Activated CD4-positive, alpha-beta T cell treated with anti-CD3 and anti-CD28 coated beads, Interleukin-2, amount 50 U/mL, for 24 hours (primary cell): ENCODE data around the gene LAGE3.

ENCODE experiments used
- DNase-seq, 2 donors: peaks; one replicate each; pipeline ENCODE4 v3.0.0-alpha.2; 2020; ENCODE audit warnings: low read depth in 1 of 2, low spot score in 1 of 2

The LAGE3 gene

DNA sequence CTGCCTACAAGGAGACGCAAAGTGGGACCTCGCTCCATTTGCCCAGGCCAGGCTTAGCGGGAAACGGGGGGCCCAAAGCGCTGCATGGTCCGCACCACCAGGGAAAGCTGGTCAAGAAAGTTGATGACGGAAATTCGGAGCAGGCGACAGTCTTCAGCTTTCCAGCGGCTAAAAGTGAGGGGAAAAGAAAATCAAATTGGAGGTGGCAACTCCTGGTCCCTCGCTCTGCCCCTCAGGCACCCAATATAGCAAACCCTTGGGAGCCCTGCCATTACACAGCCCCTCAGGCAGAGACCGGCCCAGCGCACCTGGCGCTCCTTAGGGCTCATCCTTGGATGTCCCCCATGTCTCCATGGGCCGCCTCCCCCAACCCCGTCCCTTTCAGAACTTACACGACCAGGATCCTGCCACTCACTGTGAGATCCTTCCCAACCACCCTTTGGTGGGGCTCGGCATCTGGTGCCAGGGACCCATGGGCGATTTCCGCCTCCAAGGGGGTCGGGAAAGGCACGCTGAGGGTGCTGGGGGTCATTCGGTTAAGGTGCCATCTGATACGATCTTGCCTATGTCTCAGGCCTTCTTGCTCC lies 1.1 kb downstream of the LAGE3 start:
- no peak for DNase-seq

DNA sequence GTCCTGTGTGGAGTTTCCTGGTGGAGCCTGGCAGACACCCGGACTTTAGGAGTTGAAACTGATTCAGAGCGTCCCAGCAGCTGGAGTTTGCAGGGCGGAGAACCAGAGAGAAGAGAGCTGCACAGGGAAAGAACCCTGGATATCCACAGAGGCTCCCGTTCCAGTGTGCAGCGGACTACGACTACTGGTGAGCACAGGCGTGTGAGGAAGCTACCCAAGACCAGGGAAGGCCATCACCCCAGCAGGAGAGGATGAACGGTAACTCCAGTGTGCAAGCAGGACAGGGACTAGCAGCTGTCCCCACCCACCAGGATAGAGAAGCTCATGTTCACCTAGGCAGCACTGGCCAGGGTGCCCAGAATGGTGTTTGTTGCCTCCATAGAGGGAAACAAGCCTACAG lies 2.3 kb downstream of the LAGE3 start:
- DNase-seq = no peak

DNA sequence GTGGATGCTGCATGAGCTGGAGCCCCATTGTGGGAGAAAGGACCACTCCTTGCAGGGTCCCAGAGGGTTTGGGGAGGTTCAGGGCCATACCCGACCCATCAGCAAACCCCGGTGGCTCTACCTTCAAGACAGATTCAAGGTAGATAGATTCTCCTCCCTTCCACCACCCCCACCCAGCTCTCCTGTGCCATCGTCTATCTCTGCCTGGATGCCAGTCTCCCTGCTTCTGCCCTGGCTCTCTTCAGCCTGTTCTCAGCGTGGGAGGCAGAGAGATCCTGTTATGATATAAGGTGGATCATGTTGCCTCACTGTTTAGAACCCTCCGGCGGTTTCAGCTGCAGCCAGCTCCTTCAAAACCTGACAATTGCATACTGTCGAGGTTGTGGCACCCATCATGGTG lies 5.4 kb downstream of the LAGE3 start:
- no peak for DNase-seq

DNA sequence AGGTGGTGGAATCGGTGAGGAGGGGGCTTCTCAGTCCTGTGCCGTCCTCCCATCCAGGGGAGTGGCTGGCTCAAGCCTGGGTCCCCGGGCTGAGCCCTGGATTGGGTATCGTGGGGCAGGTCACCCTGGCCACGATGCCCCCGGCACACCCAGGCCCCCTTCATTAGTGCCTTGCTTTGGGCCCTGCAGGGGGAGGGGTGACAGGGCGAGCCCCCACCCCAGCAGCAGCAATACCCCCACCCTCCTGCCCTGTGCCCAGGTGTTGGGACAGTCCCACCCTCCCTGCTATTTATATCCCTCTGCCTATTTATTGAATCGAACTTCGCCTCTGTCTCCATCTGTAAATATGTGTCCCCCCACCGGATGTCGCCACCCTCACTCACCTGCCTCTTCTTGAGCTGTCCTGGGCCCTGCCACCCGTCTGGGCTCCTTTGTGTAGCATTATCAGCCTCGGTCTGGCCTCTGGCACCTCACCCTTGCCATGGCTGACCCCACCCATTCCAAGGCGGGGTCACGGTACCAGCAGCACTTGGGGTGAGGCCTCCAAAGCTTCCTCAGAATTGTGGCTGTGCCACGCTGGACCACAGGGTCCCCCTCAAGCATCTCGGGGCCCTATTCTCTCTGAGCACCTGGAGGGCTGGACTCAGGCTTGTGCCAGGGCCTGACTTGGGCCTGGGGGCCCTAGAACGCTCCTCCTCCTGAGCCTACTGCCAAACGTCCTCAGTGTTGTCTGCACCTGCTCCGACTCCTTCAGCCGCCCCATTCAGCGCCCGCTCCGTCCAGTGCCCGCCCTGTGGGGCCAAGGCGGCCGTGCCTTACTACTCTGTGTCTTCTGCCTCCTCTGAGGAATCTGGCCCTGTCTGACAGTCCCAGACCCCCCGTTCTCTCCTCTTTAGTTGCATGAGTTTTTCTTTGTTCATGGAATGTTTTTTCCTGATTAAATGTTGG lies 6.1 kb downstream of the LAGE3 start:
- no peak for DNase-seq

DNA sequence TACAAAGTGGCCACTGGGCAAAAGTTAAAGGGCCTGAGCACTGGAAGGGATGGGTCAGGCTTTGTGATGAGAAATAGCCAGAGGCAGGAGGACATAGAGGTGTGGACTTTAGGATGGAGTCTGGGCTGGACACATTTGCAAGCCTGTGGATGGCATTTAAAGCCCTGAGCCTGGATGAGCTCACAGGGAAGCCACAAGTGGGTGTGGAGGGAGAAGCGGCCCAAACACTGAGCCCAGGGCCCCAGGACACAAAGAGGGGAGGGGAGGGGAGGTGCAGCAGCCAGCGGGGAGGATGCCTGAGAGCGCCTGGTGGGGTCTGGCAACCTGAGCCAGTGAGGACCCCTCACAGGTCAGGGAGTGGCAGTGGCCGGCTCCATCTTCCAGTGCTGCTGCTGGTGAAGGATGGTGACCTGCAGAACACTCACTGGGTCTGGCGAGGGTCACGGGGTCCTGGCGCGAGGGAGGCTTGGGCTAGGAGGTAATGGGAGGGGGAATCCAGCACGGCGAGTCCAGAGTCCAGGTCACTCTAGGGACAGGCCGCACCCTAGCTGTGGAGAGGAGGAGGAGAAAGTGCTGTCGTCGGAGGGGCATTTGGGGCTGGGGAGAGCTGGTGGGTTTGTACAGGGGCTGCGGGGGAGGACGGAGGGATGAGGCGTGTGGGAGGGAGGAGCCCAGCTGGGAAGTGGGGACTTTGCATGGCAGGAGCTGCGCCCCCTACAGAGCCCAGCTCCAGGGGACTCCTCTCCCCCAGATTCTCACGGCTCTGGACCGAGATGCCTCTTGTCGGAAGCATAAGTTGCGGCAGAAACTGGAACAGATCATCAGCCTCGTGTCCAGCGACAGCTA lies 7.0 kb downstream of the LAGE3 start:
- no peak for DNase-seq

DNA sequence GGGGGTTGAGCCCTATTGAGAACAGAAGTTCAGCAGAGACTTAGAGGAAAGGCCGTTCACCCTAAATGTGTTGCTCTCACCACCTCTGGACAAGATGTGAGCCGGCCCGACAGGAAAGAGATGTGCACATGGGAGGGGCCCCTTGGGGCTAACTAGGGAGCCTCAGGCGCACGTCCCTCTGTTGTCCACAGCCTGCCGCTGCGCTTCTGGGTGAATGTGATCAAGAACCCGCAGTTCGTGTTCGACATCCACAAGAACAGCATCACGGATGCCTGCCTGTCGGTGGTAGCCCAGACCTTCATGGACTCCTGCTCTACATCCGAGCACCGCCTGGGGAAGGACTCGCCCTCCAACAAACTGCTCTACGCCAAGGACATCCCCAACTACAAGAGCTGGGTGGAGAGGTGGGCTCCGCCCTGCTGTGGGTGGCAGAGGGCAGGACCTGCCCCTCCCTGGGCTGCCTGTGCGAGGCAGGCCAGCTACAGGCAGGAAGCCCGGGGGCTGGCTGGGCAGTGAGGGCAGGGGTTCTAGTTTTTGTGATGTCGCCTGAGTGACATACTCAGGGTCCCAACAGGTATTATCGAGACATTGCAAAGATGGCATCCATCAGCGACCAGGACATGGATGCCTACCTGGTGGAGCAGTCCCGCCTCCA lies 8.0 kb downstream of the LAGE3 start:
- no peak for DNase-seq

DNA sequence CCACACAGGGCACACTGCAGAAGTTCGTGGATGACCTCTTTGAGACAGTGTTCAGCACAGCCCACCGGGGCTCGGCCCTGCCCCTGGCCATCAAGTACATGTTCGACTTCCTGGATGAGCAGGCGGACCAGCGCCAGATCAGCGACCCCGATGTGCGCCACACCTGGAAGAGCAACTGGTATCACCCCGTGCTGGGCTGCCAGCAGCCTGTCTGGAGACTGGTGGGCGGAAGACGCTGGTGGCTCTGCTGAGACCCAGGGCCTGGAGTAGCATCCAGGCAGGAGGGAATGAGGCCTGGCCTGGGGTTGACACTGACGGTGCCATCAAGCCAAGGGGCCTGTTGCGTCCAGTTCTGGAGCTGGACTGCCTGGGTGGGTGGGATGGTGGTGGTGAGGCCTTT lies 8.6 kb downstream of the LAGE3 start:
- no peak for DNase-seq

DNA sequence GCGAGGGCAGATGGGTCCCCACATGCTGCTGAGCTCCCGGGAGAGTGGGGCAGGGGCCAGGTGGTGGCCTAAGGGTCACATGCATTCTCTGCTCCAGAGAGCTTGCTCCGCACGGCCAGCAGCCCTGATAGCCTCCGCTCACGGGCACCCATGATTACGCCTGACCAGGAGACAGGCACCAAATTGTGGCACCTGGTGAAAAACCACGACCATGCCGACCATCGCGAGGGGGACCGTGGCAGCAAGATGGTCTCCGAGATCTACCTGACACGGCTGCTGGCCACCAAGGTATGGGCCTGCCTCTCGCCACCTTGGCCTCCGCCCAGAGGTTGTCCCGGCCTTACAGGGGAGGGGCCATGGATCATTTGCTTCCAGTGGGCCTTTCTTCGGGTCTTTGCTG lies 9.2 kb downstream of the LAGE3 start:
- no peak for DNase-seq

DNA sequence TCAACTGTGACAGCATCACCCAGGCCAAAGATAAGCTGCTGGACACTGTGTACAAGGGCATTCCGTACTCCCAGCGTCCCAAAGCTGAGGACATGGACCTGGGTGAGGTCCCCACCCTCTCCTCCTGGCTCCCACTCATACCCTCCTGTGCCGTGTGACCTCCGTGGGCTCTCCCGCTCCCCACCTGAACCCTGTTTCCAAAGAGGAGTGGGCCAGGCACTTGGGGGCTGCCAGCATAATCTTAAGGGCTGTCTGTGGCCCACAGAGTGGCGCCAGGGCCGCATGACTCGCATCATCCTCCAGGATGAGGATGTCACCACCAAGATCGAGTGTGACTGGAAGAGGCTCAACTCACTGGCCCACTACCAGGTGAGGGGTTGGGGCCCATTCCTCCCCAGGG lies 10.0 kb downstream of the LAGE3 start:
- DNase-seq = no peak

DNA sequence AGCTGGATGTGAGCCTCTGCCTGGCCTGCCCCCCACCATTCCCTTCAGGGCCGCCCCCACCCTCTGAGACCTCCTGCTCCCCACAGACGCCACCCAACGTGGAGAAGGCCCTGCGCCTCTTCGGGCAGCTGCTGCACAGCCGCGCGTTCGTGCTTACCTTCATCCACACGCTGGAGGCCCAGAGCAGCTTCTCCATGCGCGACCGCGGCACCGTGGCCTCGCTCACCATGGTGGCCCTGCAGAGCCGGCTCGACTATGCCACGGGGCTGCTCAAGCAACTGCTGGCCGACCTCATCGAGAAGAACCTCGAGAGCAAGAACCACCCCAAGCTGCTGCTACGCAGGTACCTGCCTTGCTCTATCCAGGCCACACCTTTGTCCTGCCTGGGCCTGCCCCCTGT lies 10.9 kb downstream of the LAGE3 start:
- no peak for DNase-seq

DNA sequence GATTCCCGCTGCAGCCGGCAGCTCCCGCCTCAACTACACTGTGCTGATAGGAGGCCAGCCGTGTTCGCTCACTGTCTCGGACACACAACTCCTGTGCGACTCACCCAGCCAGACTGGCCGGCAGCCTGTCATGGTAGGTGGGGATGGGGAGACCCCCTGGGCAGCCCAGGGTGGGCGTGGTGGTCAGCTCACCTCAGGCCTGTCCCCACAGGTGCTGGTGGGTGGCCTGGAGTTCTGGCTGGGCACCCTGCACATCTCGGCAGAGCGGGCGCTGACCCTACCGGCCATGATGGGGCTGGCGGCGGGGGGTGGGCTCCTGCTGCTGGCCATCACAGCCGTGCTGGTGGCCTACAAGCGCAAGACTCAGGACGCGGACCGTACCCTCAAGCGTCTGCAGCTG lies 11.5 kb downstream of the LAGE3 start:
- no peak for DNase-seq

DNA sequence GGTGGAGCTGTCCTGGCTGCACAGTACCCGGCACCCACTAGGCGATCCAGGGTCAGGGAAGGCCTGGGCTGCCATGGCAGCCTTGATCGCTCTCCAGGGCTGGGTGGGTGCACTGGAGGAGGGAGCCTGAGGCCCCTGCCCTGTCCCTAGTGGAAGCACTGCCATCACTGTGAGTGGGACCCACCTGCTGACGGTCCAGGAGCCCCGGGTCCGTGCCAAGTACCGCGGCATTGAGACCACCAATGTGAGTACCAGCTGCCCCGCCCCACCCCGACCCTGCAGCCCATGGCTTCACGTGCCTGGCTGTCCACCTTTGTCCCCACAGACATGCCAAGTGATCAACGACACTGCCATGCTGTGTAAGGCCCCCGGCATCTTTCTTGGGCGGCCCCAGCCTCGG lies 12.2 kb downstream of the LAGE3 start:
- DNase-seq = no peak

DNA sequence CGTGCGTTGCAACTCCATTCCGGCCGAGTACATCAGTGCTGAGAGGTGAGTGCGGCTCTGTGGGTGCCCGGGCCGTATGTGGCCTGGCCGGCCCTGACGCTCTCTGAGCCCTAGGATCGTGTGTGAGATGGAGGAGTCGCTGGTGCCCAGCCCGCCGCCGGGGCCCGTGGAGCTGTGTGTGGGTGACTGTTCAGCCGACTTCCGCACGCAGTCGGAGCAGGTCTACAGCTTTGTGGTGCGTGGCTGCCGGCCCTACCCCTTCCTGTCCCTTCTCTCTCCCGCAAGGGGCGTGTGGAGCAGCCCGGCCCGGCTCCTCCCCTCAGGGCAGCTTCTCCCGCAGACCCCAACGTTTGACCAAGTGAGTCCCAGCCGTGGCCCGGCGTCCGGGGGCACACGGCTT lies 13.0 kb downstream of the LAGE3 start:
- DNase-seq = no peak

DNA sequence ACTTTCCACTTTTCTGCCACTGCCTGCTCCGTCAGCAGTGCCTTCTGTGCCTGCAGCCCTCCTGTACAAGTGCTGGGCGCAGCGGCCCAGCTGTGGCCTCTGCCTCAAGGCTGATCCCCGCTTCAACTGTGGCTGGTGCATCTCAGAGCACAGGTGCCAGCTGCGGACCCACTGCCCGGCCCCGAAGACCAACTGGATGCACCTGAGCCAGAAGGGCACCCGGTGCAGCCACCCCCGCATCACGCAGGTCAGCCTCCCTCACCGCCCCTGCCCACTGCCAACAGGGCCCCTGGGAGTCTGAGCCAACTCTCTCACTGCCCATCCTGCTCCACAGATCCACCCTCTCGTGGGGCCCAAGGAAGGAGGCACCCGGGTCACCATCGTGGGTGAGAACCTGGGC lies 13.5 kb downstream of the LAGE3 start:
- no peak for DNase-seq

DNA sequence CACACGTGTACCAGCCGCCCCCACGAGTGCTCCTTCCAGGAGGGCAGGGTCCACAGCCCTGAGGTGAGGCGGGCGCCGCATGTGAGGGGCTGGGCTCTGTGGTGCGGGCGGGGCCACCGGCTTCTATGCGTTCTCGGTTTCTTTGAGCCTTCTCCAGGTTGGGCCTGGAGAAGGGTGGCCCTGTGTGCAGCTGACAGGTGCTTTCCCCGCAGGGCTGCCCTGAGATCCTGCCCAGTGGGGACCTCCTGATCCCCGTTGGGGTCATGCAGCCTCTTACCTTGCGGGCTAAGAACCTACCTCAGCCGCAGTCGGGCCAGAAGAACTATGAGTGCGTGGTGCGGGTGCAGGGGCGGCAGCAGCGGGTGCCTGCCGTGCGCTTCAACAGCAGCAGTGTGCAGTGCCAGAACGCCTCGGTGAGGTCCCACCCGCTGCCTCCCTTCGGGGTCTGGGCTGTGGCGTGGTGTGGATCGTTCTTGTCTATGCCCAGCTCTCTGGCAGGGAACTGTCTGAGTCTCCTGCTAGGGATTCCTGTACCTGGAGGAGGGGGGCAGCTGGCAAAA lies 14.2 kb downstream of the LAGE3 start:
- no peak for DNase-seq

DNA sequence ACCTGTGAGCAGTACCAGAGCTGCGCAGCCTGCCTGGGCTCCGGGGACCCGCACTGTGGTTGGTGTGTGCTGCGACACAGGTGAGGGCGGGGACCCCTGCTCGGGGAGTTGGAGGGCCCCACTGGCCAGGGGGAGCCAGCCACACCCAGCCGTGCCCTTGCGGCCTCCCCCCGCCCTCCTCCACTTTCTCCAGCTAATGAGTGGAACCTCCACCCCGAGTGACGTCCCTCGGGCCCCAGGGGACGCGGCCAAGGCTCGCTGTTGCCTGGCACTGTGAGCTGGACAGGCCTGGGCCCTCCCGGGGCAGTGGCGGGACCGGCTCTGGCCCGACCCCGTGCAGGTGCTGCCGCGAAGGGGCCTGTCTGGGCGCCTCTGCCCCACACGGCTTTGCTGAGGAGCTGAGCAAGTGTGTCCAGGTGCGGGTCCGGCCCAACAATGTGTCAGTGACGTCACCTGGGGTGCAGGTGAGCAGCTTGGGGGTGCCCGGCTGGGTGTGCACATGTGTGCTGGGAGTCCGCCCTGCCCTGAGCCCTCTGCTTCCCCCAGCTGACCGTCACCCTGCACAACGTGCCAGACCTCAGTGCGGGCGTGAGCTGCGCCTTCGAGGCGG lies 15.4 kb downstream of the LAGE3 start:
- no peak for DNase-seq

DNA sequence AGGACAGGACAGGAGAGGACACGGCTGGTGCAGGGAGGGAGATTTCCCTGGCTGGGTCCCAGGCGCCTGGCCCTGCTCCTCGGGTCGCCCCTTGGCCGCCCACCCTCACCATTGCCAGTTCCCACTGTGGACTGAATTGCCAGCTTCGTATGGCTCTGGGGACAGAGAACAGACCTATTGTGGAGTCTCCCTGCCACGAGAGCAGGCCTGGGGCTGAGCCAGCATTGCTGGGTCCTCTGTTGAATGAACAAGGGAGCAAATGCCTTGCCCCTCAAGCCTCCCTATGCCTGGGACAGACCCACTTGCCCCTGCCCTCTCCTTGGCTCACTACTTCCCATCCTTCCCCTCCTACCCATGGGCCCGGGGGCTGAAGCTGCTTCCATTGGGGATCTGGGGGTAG lies 16.7 kb downstream of the LAGE3 start:
- DNase-seq = no peak

DNA sequence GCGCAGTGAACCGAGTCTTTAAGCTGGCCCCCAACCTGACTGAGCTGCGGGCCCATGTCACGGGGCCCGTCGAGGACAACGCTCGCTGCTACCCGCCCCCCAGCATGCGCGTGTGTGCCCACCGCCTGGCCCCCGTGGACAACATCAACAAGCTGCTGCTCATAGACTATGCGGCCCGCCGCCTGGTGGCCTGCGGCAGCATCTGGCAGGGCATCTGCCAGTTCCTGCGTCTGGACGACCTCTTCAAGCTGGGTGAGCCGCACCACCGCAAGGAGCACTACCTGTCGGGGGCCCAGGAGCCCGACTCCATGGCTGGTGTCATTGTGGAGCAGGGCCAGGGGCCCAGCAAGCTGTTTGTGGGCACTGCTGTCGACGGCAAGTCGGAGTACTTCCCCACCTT lies 18.8 kb downstream of the LAGE3 start:
- no peak for DNase-seq

DNA sequence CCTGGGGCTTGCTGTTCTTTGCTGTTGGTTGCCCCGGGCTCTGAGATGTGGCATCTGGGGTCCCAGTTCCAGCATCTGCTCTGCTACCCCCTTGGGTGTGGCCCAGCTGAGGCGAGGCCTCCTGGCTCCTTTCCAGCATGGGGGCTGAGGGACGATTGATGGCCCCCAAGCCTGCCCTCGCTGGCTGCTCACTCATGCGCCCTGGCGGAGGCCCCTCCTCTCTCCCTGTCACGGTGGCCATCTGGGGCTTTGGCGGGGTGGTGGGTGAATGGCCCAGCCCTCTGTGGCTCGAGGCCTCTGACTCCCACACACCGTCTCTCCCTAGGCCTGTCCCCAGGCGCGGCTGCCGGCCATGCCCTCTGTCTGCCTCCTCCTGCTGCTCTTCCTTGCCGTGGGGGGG lies 19.2 kb downstream of the LAGE3 start:
- no peak for DNase-seq

DNA sequence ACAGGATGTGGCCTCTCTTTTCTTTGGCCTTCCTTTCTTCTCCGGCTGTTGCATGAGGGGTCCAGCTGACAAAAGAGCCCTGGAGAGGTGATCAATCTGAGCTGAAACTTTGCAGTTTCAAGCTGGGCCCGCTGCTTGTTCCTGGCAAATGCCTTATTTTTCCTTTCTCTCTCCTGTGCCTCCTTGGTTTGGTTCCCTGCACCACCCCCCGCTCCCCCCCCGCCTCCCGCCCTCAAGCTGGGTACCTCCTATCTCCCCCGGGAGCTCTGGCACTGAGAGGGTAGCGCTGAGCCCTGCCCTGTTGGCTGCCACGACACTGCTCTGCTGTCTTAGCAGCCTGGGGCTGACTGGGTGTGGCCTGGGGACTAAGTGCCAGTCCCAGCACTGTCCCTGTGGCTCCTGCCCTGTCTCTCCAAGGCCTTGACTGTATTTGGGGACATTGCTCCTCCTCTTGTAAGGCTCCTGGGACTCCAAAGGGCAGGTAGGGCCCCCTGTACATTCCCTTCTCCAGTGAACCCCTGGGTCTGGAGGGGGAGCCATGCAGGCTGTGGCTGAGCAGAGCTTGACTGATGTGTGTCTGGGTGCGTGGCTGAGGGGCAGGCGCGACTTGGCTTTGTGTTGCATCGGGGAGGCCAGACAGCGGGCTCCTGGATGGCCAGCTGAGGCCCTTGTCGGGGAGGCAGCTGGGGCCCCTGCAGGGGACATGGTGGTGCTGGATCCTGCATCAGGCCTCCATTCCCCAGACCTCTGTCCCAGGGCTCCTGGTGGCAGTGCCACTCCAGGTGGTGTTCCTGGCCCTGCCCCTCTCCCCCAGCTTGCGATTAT lies 19.9 kb downstream of the LAGE3 start:
- no peak for DNase-seq
